PC-9 (cell line): ENCODE measurements around the gene MACROH2A1.

Experiments used
- EZH2 ChIP-seq: fragments of 200-600 bp; sonication (generic); IDR thresholded peaks from 2 replicates; pipeline ENCODE4 v1.8.0; 2017; ENCODE audit warnings: antibody characterized with exemption, low read depth
- TF ChIP-seq, protein P1 (sequence below): fragments of 200-600 bp; sonication (generic); conservative IDR thresholded peaks from 2 replicates; pipeline ENCODE4 v1.6.1; 2017; ENCODE audit warnings: mixed run types, antibody characterized with exemption, mild to moderate bottlenecking, moderate library complexity

- TF ChIP-seq, protein P1, sequence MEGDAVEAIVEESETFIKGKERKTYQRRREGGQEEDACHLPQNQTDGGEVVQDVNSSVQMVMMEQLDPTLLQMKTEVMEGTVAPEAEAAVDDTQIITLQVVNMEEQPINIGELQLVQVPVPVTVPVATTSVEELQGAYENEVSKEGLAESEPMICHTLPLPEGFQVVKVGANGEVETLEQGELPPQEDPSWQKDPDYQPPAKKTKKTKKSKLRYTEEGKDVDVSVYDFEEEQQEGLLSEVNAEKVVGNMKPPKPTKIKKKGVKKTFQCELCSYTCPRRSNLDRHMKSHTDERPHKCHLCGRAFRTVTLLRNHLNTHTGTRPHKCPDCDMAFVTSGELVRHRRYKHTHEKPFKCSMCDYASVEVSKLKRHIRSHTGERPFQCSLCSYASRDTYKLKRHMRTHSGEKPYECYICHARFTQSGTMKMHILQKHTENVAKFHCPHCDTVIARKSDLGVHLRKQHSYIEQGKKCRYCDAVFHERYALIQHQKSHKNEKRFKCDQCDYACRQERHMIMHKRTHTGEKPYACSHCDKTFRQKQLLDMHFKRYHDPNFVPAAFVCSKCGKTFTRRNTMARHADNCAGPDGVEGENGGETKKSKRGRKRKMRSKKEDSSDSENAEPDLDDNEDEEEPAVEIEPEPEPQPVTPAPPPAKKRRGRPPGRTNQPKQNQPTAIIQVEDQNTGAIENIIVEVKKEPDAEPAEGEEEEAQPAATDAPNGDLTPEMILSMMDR = no peak
- no peak for TF ChIP-seq EZH2
These were observed 7.7 kb downstream of the MACROH2A1 start for GRCh38 chr5:135391116-135391868.
